NCI-H1930 (cell line): ENCODE measurements around the gene APOA4.
A peak's percentile ranks its signal among the peaks of the same experiment; 100 is the strongest.

Experiments
- DNase-seq, 2 experiments: peaks; one replicate each; lab custom pipeline; 2025; lab: John Stamatoyannopoulos, UW

Gene APOA4

GRCh38 chr11:116800610-116801009, 22.5 kb downstream of the APOA4 start:
- no peak for DNase-seq

GRCh38 chr11:116798368-116798767, 24.7 kb downstream of the APOA4 start:
- no peak for DNase-seq

- no peak for DNase-seq
Observed at GRCh38 chr11:116797816-116798215, 25.3 kb downstream of the APOA4 start.

GRCh38 chr11:116796548-116796947, 26.6 kb downstream of the APOA4 start:
- DNase-seq = no peak

GRCh38 chr11:116794851-116795250, 28.3 kb downstream of the APOA4 start:
- no peak for DNase-seq

GRCh38 chr11:116793772-116794097, 29.4 kb downstream of the APOA4 start:
- no peak for DNase-seq

GRCh38 chr11:116792869-116793771, 30.0 kb downstream of the APOA4 start:
- no peak for DNase-seq

GRCh38 chr11:116792144-116792868, 30.8 kb downstream of the APOA4 start:
- DNase-seq = no peak

- DNase-seq = no peak
Observed at GRCh38 chr11:116791813-116792143, 31.3 kb downstream of the APOA4 start, which contains the start of gene APOA5. TSS of gene APOA5 (minus strand) at chr11:116791879. CDS start at chr11:116791860, 19 bp downstream.

GRCh38 chr11:116791002-116791812, 31.9 kb downstream of the APOA4 start:
- peak; percentile 16 to 52 for DNase-seq

- DNase-seq = no peak
Observed at GRCh38 chr11:116790167-116791001, 32.7 kb downstream of the APOA4 start.

GRCh38 chr11:116788975-116789374, 34.1 kb downstream of the APOA4 start:
- no peak for DNase-seq

GRCh38 chr11:116788534-116788933, 34.6 kb downstream of the APOA4 start:
- DNase-seq = no peak

GRCh38 chr11:116787786-116788486, 35.2 kb downstream of the APOA4 start, which contains the start of gene ZPR1:
TSS of gene ZPR1 (minus strand) at chr11:116788023. CDS start at chr11:116787990, 33 bp downstream.
- DNase-seq = peak; percentile 38 to 39

GRCh38 chr11:116787436-116787785, 35.7 kb downstream of the APOA4 start:
- no peak for DNase-seq

GRCh38 chr11:116786966-116787365, 36.1 kb downstream of the APOA4 start:
- no peak for DNase-seq

- DNase-seq = no peak
Observed at GRCh38 chr11:116786326-116786725, 36.8 kb downstream of the APOA4 start.

- no peak for DNase-seq
Observed at GRCh38 chr11:116782728-116783127, 40.4 kb downstream of the APOA4 start.

- no peak for DNase-seq
Observed at GRCh38 chr11:116778556-116778955, 44.5 kb downstream of the APOA4 start.

- no peak for DNase-seq
Observed at GRCh38 chr11:116777056-116777455, 46.0 kb downstream of the APOA4 start.

- no peak for DNase-seq
Observed at GRCh38 chr11:116776522-116776984, 46.6 kb downstream of the APOA4 start.
